ENCODE results near the gene COG8.

Gene COG8

DNA sequence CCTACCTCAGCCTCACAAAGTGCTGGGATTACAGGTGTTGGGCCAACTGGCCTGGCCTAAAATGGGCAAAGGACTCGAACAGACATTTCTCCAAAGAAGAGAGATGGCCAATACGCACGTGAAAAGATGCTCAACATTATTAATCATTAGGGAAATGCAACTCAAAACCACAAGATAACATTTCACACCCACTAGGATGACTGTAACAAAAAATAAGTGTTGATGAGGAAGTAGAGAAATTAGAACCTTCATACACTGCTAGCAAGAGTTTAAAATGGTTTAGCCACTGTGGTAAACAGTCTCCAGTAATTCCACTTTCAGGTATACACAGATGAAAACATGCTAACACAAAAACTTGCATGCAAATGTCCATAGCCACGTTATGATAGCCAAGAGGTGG, 6.6 kb upstream of the COG8 start:
- no peak for DNase-seq

DNA sequence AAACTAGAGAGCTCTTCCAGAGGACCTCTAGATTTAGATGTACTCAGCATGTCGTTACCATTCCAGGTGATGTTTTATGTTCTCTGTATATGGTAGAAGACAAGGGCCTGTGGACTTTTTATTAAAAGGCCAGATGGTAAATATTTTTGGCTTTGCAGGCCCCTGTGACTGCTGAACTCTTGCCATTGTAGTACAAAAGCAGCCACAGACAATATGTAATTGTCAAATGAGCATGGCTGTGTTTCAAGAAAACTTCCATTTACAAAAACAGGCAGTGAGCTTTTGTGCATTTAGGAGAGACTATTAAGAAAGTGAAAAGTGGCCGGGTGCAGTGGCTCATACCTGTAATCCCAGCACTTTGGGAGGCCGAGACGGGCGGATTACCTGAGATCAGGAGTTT, 4.8 kb upstream of the COG8 start:
- DNase-seq, result no peak

DNA sequence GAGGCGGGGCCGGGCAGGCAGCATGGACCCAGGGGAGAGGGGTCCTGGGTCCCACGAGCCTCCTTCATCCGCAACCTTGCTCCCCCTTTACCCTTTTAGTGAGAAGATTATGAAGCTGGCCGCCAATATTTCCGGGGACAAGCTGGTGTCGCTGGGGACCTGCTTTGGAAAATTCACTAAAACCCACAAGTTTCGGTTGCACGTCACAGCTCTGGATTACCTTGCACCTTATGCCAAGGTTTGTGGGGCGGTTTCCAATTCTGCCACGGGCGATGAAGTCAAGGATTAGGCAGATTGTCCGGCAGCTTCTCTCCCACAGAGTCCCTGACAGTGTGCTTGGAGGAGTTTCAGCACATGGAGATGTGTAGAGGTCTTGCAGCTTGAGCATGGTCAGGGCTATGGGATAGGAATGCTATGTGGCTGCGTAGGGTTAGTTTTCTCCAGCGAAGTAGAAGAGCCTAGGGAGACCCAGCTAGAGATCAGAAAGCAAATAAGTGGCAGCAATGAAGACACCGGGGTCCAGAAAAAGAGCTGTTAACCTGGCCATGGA, 806 bp upstream of the COG8 start:
- no peak for DNase-seq

DNA sequence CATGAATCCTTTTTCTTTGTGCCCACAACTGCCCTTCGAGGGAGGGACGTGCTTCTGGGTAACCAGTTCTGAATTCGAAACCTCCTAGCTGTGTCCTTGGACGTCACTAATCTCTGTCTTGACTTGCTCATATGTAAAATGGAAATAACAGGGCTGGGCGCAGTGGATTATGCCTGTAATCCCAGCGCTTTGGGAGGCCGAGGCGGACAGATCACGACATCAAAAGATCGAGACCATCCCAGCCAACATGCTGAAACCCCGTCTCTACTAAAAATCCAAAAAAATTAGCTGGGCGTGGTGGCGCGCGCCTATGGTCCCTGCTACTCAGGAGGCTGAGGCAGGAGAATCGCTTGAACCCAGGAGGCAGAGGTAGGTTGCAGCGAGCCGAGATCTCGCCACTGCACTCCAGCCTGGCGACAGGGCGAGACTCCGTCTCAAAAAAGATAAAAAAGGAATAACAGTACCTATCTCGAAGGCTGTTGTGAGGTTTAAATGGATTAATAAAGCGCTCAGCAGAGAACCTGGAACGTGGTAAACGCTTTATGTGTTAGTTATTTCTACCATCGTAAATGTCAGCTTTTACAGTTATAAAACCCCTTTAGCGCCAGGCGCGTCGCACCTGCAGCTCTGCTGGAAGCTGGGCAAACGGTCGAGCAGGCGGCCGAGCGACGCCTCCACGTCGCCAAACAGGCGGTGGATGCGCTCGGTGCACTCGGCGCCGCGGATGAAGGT, 641 bp downstream of the COG8 start:
- no peak for DNase-seq

DNA sequence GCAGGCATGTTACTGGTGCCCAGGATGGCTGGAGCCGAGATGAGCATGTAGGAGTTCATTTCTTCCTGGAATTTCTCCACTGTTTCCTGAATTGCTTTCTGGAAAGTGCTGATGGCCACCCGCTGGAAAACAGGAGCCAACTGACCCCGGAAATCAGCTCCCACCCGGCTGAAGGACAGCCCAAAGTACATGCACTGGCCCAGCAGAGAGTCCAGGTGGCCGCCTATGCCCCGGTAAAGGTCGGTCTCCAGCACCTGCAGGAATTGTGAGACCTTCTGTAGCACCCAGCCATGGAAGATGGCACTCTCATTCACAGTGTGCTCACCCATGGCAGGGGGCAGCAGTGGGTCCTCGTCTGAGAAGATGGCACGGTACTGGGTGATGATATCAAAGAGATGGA, 4.7 kb downstream of the COG8 start:
- no peak for DNase-seq

DNA sequence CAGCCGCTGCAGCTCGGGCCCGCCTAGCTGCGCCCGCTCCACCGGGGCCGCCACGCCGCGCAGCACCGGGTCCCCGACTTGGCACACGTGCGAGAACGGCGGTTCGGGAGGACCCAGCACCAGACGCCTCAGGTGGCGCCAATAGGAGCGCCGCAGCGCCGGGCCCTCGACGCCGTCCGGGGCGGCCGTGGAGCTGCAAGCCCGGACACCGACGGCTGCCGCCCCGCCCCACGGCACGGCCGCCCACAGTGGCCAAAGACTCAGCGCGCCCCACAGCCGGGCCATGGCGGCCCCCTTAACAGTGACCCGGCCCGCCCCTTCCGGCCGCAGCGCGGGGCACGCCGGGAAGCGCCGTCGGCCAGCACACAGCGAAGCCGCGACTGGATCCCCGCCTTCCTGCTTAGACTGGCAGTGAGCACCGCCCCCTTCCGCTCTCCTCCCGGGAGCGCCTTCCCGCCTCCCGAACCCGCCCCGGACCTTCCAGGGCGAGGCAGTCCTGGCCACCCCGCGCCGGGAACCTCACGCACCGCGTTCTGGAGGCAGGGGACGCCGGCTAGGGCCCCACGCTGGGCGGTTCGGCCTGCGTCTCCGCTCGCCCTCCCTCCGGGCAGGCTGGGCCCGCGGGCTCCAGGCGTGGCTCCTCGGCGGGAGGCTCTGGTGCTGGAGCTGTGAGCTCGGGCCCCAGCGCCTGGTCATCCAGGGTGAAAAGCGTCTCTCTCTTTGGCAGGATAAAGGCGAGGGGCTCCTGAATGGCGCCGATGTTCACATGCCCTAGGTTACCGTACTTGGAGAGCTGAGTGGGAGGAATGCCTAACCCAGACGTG, 8.9 kb downstream of the COG8 start, which contains the start of gene PDF:
Gene PDF (minus strand): TSS at position 303 of the 824 bp plus-strand sequence. CDS start 18 bp downstream, at position 285.
- DNase-seq, result peak; percentile 96

DNA sequence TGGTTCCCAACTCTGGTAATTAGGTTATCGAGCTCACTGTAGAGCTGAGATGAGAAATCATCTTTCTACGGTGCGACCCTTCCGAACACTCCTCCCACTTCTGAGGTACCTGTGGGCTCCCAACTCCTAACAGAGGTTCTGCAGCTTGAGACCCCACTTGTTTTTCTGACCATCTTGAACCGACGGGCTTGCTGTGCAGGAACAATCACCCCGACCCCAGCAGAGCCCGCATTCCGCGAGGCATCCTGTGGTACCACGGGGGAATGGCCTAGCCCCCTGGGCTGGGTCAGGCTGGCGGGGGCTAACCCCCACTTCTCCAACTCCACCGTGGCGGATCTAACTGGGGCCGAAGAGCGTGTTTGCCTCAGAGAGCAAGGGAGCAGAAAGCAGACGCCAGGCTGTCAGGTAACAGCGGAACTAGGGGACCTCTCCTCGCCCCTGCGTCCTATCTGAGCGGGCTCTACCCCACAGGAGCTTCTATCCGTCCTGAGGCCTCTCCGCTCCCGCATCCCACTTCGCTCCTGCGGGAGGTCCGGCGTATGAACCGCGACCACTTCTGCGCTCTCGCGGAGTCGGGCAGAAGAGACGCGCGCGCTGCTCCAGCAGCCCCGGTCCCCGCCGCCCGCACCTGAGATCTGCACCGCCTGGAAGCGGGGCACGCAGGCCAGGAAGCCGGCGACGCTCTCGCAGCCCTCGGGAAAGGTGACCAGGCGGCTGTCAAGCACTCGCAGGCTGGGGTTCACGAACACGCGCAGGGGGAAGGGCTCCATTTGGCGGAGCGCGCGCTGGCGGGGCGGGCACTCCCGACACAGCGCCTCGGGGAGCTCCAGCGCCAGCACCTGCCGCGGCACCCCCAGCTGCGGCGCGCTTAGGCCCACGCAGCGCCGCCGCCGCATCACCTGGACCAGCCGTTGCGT, 9.7 kb downstream of the COG8 start:
- DNase-seq, result peak; percentile 57

DNA sequence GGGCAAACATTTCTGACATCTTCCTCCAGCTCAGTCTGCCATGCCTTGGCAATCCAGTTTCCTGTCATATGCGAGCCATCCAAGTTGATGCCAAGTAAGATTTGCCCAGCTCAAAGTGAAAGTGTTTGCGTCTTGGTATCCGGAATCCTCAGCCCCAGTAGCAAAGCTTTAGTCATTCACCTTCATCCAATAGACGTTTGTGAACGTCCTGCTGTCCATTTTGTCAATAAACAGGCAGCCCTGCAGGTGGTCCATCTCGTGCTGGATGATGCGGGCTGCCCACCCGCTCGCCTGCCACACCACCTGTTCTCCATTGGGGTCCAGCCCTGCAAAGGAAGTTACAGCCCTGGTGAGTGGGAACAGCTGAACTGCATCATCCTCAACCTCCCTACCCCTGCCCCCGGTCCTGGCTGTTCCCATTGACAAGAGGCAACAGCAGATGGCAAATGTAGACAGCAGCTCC, 10.5 kb downstream of the COG8 start:
- no peak for DNase-seq

DNA sequence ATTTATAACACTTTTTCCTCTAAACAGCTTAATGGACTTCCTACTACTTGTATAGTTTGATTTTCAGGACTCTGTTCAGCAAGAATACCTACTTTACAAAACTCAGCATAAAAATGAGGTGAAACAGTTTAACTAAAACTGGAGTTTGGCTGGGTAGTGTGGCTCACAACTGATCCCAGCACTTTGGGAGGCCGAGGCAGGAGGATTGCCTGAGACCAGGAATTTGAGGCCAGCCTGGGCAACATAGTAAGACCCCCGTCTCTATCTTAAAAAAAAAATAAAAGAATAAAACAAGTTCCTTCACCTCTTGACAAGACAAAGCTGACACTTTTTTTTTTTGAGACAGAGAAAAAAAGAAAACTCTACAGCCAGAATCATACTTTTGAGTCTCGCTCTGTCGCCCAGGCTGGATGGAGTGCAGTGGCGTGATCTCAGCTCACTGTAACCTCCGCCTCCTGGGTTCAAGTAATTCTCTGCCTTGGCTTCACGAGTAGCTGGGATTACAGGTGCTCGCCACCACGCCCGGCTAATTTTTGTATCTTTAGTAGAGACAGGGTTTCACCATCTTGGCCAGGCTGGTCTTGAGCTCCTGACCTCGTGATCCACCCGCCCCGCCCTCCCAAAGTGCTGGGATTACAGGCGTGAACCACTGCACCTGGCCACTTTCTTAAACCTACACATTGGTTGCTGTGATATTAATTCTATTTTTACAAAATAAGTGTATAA, 11.6 kb downstream of the COG8 start:
- no peak for DNase-seq

DNA sequence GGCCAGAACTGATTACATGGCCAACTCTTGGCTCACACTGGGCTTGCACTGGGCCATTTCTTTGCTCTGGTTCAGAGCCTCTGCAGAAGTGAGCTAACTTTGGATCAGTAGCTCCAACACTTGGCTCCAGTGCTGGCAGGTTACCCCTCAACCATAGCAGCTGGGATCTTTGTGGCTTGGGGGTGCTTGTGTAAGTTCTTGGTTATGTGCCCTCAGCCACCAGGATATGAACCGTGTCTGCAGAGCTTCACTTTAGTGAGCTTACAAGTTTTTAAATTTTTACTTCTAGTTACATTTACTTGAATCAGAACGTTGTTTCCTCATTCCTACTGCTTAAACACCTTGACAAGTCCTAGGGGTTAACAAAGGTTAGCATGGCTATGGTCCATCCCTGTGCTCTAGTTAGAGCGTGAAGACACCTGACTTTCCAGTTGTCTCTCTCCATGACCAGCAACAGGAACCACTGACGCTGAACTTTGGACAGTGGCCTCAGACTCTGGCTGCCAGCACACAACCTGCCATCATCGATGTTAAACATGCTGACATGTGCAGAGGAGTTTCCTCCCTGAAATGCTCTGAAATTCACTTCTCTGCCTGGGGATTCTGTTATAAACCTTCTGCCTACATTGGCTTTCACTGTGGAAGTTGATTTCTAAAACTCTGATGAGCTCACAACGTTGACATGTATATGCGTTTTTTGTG, 13.0 kb downstream of the COG8 start:
- no peak for DNase-seq

DNA sequence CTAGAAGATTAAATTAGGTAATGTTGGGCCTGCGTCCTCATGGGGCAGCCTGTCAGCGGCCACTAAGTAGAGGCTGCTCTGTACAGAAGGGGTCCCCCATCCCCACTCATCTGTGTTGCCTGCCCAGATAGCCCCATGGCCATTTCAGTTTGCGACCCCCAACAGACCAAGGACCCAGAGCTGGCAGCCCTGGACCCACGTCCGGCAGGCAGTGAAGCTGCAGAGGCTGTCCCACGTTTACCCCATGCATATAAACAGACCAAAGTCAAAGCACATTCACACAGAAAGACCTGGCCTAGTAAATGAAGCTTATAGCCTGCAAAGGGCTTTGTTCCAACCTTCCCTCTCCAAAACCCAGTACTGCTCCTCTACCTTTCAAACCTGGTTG, 13.6 kb downstream of the COG8 start:
- no peak for DNase-seq

DNA sequence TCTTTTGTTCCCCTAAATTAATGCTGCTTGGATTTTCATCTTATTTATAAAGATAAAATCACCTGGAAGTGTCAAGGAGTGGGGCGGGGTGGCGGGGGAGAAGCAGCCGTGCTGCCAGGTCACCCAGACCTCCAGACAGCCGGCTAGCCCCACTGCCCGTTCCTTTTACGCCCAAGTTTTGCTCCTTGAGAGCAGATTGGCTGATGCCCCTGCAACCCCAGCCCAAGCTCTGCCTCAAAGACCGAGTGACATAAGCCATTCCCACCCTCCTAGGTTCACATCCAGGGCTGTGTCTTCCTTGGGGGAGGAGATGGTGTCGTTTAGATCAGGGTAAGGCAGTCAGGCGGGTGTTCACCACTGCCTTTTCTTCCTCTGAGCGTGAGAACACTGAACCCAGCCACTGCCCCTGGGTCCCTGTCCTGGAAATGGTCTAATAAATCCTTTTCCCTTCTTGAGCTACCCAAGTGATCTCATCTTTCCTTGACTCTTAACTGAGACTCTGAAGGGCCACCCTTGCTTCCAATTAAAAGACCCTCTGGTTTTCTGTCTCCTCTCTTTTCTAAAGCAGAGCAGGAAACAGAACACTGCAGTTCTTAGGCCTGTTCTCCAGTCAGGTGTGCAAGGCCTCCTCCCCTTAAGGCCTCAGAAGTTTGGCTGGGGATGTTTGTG, 14.6 kb downstream of the COG8 start:
- no peak for DNase-seq

DNA sequence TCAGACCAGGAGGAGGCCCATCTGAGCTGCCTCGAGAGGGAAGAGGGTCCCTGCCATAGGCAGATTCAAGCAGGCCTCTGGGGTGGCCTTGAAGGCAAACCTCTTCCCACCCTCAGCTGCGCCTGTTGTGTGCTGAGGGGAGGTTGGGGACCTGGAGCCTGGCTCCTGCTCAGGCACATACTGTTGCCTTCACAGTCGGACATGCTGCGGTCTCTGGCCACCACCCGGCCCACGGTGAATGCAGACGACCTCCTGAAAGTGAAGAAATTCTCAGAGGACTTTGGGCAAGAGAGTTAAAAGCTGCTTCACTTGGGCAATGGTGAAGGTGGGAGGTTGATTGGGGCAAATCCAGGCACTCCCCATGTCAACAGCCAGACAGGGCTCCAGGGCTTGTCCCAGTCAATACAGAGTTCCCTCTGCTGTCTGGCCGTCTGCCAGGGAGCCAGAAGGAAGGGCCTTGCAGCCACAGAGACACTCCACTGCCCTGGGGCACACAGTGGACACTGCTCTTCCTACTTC, 15.3 kb downstream of the COG8 start:
- DNase-seq, result no peak

DNA sequence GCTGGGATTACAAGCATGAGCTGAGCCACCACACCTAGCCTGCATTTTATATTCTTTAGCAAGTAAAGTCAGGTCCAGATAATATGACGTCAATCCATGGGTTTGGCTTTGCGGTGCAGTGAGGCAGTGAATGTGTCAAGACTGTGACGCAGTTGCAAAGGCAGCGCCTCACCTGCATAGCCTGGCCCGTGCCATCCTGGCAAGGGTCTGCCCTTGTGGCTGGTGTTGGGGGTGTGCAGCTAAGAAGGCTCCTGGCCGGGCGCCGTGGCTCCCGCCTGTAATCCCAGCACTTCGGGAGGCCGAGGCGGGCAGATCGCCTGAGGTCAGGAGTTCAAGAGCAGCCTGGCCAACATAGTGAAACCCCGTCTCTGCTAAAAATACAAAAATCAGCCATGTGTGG, 15.9 kb downstream of the COG8 start:
- DNase-seq, result no peak

DNA sequence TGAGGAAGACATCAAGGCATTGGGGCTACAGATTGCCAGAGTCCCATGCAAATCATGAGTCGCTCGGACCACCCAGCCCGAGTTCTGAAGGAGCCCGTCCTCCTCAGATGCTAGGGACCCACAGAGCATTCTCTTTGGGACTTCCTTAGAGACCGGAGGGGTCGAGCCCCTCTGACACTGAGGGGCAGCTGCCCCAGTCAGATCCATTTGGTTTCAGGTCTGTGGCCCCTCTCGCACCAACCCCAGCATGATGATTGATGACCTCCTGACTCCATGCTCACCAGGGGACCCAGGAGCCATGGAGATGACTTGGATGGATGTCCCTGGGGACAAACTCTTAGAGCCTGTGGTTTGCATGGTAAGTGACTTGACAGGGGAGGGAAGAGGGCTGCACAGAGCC, 17.0 kb downstream of the COG8 start:
- DNase-seq, result no peak

DNA sequence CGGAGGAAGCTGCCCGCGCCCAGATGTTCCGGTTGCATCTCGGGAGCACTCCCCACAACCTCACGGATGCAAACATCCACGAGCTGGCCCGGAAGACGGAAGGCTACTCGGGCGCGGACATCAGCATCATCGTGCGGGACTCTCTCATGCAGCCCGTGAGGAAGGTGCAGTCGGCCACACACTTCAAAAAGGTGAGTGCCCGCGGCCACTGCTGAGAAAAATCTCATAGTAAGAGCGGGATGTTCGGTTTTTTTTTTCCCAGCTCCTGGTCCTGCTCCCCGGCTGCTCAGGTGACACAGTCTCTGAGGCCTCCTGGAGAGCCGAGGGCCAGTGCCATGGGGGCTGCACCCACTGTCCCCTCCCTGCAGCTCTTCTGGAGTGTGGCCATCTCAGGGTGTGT, 18.3 kb downstream of the COG8 start:
- no peak for DNase-seq

DNA sequence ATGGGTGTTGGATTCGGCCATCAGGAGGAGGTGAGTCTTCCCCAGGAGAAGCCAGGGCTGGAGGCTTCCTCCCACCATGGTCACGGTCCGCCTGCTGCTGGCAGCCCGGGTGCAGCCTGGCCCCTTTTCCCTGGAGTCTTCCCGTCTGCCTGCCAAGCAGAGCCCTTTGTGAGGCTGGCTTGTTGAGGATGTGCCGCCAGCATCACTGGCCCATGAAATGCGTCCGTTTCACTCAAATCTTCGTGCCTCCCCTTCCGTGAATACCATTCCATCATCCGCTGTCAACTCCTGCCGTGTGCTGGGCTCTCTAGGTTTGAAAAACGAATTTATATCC, 18.7 kb downstream of the COG8 start:
- DNase-seq, result no peak

DNA sequence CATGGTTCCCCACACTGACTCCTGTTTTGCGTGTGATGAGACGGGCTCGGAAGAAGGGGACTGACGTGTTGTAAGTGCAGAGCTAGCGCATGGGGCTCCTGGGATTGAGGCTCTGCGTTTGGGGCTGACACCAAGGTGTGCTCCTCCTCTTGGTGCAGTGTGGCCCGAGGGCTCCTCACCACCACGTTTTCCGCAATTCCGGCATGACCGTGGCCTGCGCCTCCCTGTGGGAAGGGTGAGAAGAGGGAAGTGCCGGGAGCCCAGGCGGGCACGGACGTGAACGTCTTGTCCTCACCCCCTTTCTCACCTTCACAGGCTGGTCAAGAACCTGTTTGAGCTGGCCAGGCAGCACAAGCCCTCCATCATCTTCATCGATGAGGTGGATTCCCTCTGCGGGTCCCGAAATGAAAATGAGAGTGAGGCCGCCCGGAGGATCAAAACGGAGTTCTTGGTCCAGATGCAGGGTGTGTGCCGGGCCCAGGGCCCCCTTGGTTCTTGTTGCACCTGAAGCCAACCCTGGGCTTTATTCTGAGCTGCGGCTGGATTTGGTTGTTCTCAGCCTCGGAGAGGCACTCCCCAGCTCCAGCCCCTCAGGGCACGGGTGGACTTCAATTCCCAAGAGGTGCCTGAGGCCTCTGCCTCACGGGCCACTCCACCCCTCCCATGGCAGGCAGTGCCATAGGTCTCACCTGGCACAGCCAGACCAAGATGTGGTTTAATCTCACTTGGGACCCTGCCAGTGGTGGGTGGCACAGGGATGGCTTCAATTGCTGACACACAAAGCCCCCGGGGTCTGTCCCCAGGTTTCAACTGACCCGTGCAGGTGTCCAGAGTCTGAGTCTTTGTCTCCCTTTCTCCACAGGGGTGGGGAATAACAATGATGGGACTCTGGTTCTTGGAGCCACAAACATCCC, 19.3 kb downstream of the COG8 start:
- no peak for DNase-seq

DNA sequence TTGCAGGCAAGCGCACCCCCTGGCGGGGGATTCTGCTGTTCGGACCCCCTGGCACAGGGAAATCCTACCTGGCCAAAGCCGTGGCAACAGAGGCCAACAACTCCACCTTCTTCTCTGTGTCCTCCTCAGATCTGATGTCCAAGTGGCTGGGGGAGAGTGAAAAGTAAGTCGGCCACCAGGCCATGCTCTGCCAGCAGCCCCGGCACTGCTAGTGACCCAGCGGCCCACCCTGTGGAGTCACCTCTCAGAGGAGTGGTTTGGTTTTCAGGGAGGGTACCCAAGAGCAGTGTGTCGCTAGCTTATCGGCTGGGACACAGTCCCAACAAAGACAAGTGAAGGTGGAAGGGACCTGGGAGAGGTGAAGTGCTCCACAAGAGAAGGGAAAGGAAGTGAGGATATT, 20.0 kb downstream of the COG8 start:
- DNase-seq, result no peak

DNA sequence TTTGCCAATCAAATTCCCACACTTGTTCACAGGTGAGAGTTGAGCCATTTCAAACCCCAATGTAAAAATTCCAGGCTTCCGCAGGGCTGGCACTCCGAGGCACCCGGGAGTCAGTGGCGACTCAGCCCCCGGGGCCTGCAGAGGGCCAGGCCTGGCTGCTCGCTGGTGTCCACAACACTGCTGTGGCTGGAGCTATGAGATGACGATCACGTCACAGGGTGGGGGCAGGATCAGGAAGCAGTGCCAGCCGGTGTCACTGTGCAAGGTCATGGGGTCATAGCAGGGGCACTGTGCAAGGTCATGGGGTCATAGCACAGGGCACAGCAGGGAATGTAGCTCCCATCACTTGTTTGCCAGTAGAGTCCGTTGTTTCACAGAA, 20.5 kb downstream of the COG8 start:
- DNase-seq, result no peak

Data from left hindlimb (tissue), 1 donor.